Ovary (tissue), 3 donors: ENCODE data around the gene COL18A1.

Source experiments
- EP300 ChIP-seq: sonication (generic); formaldehyde crosslinking; IDR thresholded peaks from one replicate; pipeline ENCODE4 v1.6.1; 2017; ENCODE audit warnings: antibody characterized with exemption
- POLR2A ChIP-seq: fragments of 450-650 bp; IDR thresholded peaks from one replicate; pipeline ENCODE4 v1.6.1; 2017; ENCODE audit warnings: antibody characterized with exemption, mild to moderate bottlenecking, moderate library complexity
- TF ChIP-seq, protein P1 (sequence below), 3 donors: fragments of 450-650 bp in 2 of 3; fragments of 200-600 bp in 1 of 3; IDR thresholded peaks; one replicate each; pipeline versions ENCODE4 v1.5.1 to v1.8.0; 2016 to 2022; ENCODE audit warnings: antibody characterized with exemption in 3 of 3, mild to moderate bottlenecking in 1 of 3
- donor health status: DM: no; HTN: no; CAD: no.

DNA sequence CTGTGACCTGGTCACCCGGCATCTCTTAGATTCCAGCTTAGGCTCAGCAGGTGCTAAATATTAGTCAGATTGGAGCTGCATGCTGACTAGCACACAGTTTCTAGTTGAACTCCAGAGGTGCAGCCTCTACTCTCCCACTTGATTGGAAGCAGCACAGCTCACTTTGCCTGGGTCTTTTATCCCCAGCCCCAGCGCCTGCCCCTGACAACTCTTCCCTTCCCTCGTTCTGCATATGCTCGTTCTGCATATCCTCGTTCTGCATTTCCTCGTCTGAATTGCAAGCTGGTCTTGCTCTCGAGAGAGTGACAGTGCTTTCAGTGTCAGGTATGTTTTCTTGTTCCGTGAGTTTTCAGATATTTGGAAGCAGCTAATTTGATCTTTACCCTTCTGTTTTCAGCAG is 11.7 kb downstream of the COL18A1 start:
- TF ChIP-seq POLR2A: no peak
- TF ChIP-seq, protein P1, sequence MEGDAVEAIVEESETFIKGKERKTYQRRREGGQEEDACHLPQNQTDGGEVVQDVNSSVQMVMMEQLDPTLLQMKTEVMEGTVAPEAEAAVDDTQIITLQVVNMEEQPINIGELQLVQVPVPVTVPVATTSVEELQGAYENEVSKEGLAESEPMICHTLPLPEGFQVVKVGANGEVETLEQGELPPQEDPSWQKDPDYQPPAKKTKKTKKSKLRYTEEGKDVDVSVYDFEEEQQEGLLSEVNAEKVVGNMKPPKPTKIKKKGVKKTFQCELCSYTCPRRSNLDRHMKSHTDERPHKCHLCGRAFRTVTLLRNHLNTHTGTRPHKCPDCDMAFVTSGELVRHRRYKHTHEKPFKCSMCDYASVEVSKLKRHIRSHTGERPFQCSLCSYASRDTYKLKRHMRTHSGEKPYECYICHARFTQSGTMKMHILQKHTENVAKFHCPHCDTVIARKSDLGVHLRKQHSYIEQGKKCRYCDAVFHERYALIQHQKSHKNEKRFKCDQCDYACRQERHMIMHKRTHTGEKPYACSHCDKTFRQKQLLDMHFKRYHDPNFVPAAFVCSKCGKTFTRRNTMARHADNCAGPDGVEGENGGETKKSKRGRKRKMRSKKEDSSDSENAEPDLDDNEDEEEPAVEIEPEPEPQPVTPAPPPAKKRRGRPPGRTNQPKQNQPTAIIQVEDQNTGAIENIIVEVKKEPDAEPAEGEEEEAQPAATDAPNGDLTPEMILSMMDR (IDR thresholded peaks at IDR 0.05): no peak
- TF ChIP-seq EP300: no peak
